HG02763 (cell line): ENCODE results near the gene DYSF.
"Not testable (repeated sequence)": the region's sequence is repeated elsewhere in the genome, so short reads cannot be mapped to it uniquely, and the experiment has no call there.

Source experiments
- ATAC-seq: cut with Tn5 transposase; IDR thresholded peaks from one replicate; pipeline ENCODE4 v1.9.1; 2021; ENCODE audit warnings: mild to moderate bottlenecking, moderate library complexity; ENCODE audit not compliant: unreplicated experiment

DYSF gene

GRCh38 chr2:71453404-71454220, at the start of gene DYSF:
Gene DYSF (plus strand): TSS chr2:71453561.
- ATAC-seq, result no peak

DNA sequence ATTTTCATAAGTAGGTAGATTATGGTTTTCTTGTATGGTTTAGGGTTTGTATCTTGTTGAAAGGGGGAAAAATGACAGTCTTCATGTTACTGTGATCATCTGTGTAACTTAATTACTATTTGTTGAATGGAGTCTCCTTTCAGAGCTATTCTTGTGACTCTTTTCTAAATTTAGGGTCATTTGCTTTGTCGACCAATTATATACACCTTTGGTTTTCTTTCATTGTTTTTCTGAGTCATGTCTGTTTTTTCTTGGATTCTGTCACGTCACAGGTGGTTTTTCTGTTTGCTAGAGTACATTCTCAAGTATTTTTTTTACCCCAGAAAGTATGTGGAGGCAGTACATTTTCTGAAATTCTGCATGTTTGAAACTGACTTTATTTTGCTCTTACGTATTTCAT, 43.8 kb upstream of the DYSF start:
- no peak for ATAC-seq

DNA sequence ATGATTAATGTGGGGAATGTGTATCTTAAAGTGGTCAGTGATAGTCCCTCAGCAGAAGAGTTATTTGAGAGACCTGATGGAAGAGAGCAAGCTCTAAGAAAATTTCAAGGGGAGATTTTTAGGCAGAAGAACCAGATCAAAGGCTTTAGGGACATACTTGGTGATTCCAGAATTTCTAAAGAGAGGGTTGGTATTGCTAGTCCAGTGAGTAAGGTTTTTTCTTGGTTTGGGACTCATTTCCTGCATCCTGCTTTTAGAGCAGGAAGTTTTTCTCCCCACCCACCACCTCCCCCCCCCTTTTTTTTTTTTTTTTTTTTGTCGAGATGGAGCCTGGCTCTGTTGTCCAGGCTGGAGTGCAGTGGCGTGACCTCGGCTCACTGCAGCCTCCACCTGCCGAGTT, 42.7 kb upstream of the DYSF start:
- ATAC-seq, result no peak

DNA sequence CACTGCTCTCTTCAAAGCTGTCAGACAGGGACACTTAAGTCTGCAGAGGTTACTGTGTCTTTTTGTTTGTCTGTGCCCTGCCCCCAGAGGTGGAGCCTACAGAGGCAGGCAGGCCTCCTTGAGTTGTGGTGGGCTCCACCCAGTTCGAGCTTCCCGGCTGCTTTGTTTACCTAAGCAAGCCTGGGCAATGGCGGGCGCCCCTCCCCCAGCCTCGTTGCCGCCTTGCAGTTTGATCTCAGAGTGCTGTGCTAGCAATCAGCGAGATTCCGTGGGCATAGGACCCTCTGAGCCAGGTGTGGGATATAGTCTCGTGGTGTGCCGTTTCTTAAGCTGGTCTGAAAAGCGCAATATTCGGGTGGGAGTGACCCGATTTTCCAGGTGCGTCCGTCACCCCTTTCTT, 36.5 kb upstream of the DYSF start:
- not testable (repeated sequence) for ATAC-seq

- ATAC-seq, result no peak
These were observed 35.8 kb upstream of the DYSF start for GRCh38 chr2:71417300-71418202.

- ATAC-seq, result no peak
These were observed 34.2 kb upstream of the DYSF start for GRCh38 chr2:71419145-71419544.

- no peak for ATAC-seq
These were observed 33.4 kb upstream of the DYSF start for GRCh38 chr2:71419976-71420375.

DNA sequence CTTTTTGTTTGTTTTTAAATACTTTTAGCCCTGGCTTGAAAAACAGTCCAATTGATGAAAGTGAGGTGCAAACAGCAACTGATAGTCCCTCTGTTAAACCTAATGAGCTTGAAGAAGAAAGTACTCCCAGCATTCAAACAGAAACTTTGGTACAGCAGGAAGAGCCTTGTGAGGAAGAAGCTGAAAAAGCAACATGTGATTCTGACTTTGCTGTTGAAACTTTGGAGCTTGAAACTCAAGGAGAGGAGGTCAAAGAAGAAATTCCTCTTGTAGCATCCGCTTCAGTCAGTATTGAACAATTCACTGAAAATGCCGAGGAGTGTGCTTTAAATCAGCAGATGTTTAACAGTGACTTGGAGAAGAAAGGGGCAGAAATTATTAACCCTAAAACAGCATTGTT, 30.6 kb upstream of the DYSF start:
- no peak for ATAC-seq

DNA sequence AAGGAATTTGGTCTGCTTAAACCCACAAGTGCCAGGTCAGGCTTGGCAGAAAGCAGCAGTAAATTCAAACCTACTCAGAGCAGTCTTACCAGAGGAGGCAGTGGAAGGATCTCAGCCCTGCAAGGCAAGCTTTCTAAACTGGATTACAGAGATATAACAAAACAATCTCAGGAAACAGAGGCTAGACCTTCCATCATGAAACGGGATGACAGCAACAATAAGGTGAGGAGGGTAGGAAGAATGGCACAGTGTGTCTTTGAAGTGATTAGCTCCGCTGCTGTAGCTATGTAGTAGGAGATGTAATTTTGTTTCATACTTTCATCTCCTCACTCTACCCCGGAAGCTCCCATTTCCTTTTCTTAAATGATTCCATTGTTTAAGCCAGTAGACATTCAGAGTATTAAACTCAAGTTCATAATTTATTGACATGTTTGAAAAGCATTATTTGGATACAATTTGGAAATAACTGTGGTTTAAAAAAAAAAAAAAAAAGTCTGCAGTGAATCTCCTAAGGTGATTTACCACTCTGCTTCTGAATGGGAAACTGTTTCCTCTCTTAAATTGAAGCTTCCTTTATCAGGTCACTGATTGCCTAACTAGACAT, 29.4 kb upstream of the DYSF start:
- no peak for ATAC-seq

DNA sequence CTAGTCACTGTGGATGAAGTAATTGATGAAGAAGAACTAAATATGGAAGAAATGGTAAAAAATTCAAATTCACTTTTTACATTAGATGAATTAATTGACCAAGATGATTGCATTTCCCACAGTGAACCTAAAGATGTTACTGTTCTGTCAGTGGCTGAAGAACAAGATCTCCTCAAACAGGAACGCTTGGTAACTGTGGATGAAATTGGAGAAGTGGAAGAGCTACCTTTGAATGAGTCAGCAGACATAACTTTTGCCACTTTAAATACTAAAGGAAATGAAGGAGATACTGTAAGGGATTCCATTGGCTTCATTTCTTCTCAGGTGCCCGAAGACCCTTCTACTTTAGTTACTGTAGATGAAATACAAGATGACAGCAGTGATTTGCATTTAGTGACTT, 26.6 kb upstream of the DYSF start:
- no peak for ATAC-seq

- ATAC-seq, result no peak
These were observed 24.6 kb upstream of the DYSF start for GRCh38 chr2:71428472-71429383.

DNA sequence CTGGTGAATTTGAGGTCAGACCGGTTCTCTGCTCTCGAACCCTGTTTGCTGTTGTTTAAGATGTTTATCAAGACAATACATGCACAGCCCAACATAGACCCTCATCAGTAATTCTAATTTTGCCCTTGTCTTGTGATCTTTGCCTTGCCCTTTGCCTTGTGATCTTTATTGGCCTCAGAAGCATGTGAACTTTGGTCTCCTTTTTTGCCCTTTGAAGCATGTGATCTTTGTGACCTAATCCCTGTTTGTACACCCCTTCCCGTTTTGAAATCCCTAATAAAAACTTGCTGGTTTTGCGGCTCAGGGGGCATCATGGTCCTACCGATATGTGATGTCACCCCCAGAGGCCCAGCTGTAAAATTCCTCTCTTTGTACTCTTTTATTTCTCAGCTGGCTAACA, 8.2 kb upstream of the DYSF start:
- ATAC-seq, result not testable (repeated sequence)

- no peak for ATAC-seq
These were observed 6.9 kb upstream of the DYSF start for GRCh38 chr2:71446505-71446904.

GRCh38 chr2:71449343-71449742, 4.0 kb upstream of the DYSF start:
- no peak for ATAC-seq

- ATAC-seq, result no peak
These were observed 1.7 kb upstream of the DYSF start for GRCh38 chr2:71451705-71452104.

- ATAC-seq, result no peak
These were observed 796 bp upstream of the DYSF start for GRCh38 chr2:71452565-71452964.

DNA sequence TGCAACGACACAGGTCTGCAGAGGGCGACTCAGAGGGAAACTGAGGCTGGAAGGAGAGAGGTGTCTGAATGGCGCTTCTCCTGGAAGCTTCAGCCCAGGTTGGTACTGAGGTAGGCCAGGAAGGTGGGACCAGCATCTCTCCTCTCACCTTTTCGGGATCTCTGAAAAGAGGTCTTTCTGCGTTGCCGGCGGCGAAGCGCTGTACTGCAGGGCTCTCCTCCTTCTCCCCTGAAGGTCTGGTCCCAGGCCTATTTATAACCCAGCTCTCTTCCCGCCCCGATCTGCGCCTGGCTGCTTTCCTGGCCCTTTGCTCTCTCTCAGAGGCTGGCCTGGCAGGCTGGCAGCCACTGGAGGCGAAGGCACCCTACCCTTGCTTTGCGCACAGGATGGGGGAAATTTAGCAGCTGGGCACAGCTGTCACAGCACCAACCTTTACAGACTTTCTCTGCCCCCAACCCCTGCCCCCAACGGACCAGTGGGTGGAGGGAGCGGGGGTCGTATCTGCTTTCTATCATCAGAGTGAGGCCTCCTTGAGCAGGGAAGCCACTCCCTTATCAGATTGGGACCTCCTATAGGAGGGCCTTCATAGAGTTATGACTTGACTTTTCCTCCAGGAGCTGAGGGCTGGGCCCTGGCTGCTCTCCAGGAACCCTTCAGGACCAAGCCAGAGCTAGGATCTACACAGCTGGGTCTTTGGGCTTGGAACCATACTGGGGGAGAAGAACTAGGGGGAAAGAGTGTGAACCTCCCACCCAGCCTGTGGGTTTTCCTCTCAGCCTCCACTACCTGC, 1.1 kb downstream of the DYSF start:
- ATAC-seq, result no peak

- no peak for ATAC-seq
These were observed 1.8 kb downstream of the DYSF start for GRCh38 chr2:71455011-71455740.
